ENCODE data around the gene ADAD2. TPM values are rescaled to one million over a fixed set of nuclear protein-coding genes. Genes with fewer than 3 reads are reported as not detected.

The ADAD2 gene
- total RNA-seq, 1 donor from 2014 or later, result not detected

DNA sequence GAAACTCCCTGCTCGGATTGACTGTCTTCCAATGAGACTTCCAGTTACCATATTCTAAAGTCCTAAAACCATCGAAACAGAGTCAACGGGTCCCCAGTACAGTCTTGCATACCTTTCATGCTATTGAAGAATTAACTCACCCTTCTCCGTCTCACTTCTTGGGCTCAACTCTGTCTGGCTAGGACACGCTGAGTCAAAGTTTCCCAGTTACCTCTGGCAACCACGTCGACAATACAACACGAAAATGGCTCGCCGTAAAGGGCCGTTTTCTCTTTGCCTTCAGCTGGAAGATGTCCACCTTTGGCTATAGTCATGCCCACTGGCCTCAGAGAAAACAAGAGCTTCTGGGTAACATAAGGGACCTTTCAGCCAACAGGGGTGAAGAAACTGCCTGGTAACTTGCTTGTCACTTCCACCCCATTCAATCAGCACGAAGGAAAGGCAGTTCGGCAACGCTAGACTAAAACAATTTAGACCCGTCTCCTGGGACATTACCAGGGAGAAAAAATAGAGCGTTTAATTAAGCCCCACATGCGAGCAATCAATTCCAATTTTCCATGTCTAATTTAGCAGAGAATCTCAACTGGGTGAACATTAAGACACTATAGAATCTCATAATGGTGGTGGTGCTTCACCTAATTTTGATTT, 27.3 kb downstream of the ADAD2 start:
- no peak overlapping the region for H3K4me2 ChIP-seq (ENCODE audit: low read length)
- H3K27ac Mint-ChIP-seq (ENCODE audit: unreplicated experiment), result peak overlapping the region; percentile 18

DNA sequence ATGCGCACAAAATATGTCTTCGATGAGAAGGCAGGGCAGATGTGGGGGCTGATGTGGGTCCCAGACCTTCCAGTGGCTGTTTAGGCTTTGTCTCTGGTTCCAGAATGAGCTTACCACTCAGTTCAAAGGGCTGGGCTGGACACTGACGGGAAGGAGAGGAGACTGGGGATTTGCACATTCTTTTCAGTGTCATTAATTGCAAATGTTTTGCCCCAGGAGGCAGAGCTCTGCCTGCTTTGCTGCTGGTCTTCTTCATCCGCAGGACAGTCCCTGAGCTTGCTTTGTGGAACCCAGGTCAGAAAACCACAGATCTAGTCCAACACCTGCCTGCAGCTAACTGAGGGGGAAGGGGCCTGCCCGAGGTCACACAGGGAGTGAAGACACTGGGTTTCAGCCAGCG, 28.0 kb downstream of the ADAD2 start:
- Histone ChIP-seq H3K36me3 (ENCODE audit: insufficient read depth, low read length) (no peaks in the 10 kb centered on the region), H4K20me1 (ENCODE audit: insufficient read depth, low read length) (no peaks in the 10 kb centered on the region), H2AFZ (ENCODE audit: low read depth, low read length) (no peak overlapping the region), H3K27ac (ENCODE audit: low read depth, low read length) (no peak overlapping the region), H3K79me2 (ENCODE audit: insufficient read depth, low read length) (no peaks in the 10 kb centered on the region), H3K9me3 (ENCODE audit: insufficient read depth, low read depth, low read length) (peaks cover 4% of the 10 kb centered on the region), H3K4me1 (ENCODE audit: insufficient read depth, low read length) (peaks cover 13% of the 10 kb centered on the region), H3K4me2 (ENCODE audit: low read length) (no peak overlapping the region), H3K27me3 (ENCODE audit: insufficient read depth, low read length) (peaks cover 5% of the 10 kb centered on the region), H3K4me3 (ENCODE audit: insufficient read depth, low read depth, low read length) (no peak overlapping the region), H3K9ac (ENCODE audit: low read length) (no peak overlapping the region)
- DNase-seq (ENCODE audit: low read depth), result no peak
- Mint-ChIP-seq H3K27me3 (ENCODE audit: low read depth, unreplicated experiment) (peaks cover 9% of the 10 kb centered on the region), H3K4me1 (ENCODE audit: low read depth, unreplicated experiment) (peaks cover 15% of the 10 kb centered on the region), H3K9me3 (ENCODE audit: unreplicated experiment) (no peaks in the 10 kb centered on the region), H3K4me3 (ENCODE audit: unreplicated experiment) (no peak overlapping the region), H3K27ac (ENCODE audit: unreplicated experiment) (no peak overlapping the region), H3K36me3 (ENCODE audit: low read depth, unreplicated experiment) (no peaks in the 10 kb centered on the region)
- TF ChIP-seq, protein P1, sequence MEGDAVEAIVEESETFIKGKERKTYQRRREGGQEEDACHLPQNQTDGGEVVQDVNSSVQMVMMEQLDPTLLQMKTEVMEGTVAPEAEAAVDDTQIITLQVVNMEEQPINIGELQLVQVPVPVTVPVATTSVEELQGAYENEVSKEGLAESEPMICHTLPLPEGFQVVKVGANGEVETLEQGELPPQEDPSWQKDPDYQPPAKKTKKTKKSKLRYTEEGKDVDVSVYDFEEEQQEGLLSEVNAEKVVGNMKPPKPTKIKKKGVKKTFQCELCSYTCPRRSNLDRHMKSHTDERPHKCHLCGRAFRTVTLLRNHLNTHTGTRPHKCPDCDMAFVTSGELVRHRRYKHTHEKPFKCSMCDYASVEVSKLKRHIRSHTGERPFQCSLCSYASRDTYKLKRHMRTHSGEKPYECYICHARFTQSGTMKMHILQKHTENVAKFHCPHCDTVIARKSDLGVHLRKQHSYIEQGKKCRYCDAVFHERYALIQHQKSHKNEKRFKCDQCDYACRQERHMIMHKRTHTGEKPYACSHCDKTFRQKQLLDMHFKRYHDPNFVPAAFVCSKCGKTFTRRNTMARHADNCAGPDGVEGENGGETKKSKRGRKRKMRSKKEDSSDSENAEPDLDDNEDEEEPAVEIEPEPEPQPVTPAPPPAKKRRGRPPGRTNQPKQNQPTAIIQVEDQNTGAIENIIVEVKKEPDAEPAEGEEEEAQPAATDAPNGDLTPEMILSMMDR (IDR thresholded peaks at IDR 0.05; ENCODE audit: insufficient read depth, low read depth, low read length), result no peak
- TF ChIP-seq EZH2 (IDR thresholded peaks at IDR 0.05; ENCODE audit: insufficient read depth, low read length), result no peak
- no peak for FAIRE-seq

More for the DNA sequence above, 27.3 kb downstream of the ADAD2 start:
- Histone ChIP-seq H3K79me2 (ENCODE audit: insufficient read depth, low read length) (no peaks in the 10 kb centered on the region), H3K9me3 (ENCODE audit: insufficient read depth, low read depth, low read length) (peaks cover 4% of the 10 kb centered on the region), H3K9ac (ENCODE audit: low read length) (no peak overlapping the region), H3K4me3 (ENCODE audit: insufficient read depth, low read depth, low read length) (no peak overlapping the region), H3K4me1 (ENCODE audit: insufficient read depth, low read length) (peaks cover 9% of the 10 kb centered on the region), H3K36me3 (ENCODE audit: insufficient read depth, low read length) (no peaks in the 10 kb centered on the region), H3K27me3 (ENCODE audit: insufficient read depth, low read length) (peaks cover 5% of the 10 kb centered on the region), H2AFZ (ENCODE audit: low read depth, low read length) (no peak overlapping the region), H3K27ac (ENCODE audit: low read depth, low read length) (no peak overlapping the region), H4K20me1 (ENCODE audit: insufficient read depth, low read length) (no peaks in the 10 kb centered on the region)
- DNase-seq (ENCODE audit: low read depth), result peak; percentile 25
- Mint-ChIP-seq H3K4me1 (ENCODE audit: low read depth, unreplicated experiment) (peaks cover 15% of the 10 kb centered on the region), H3K36me3 (ENCODE audit: low read depth, unreplicated experiment) (no peaks in the 10 kb centered on the region), H3K4me3 (ENCODE audit: unreplicated experiment) (peak overlapping the region; percentile 41), H3K9me3 (ENCODE audit: unreplicated experiment) (no peaks in the 10 kb centered on the region), H3K27me3 (ENCODE audit: low read depth, unreplicated experiment) (peaks cover 9% of the 10 kb centered on the region)
- TF ChIP-seq, protein P1 (IDR thresholded peaks at IDR 0.05; ENCODE audit: insufficient read depth, low read depth, low read length), result no peak
- TF ChIP-seq EZH2 (IDR thresholded peaks at IDR 0.05; ENCODE audit: insufficient read depth, low read length), result no peak
- no peak for FAIRE-seq

- Mint-ChIP-seq H3K27ac (ENCODE audit: unreplicated experiment) (no peak overlapping the region), H3K9me3 (ENCODE audit: unreplicated experiment) (no peaks in the 10 kb centered on the region), H3K4me1 (ENCODE audit: low read depth, unreplicated experiment) (peaks cover 18% of the 10 kb centered on the region), H3K4me3 (ENCODE audit: unreplicated experiment) (no peak overlapping the region), H3K27me3 (ENCODE audit: low read depth, unreplicated experiment) (peaks cover 6% of the 10 kb centered on the region), H3K36me3 (ENCODE audit: low read depth, unreplicated experiment) (no peaks in the 10 kb centered on the region)
- H3K27me3 ChIP-seq (ENCODE audit: insufficient read depth, low read length), result peaks cover 5% of the 10 kb centered on the region
- peaks cover 13% of the 10 kb centered on the region for H3K4me1 ChIP-seq (ENCODE audit: insufficient read depth, low read length)
- FAIRE-seq (no peak), DNase-seq (ENCODE audit: low read depth) (peak; percentile 52)
- no peak overlapping the region for H3K27ac ChIP-seq (ENCODE audit: low read depth, low read length)
- no peaks in the 10 kb centered on the region for H4K20me1 ChIP-seq (ENCODE audit: insufficient read depth, low read length)
- H3K4me2 ChIP-seq (ENCODE audit: low read length), result no peak overlapping the region
- H3K9ac ChIP-seq (ENCODE audit: low read length), result no peak overlapping the region
- TF ChIP-seq EZH2 (IDR thresholded peaks at IDR 0.05; ENCODE audit: insufficient read depth, low read length), result no peak
- TF ChIP-seq, protein P1 (IDR thresholded peaks at IDR 0.05; ENCODE audit: insufficient read depth, low read depth, low read length), result no peak
- H2AFZ ChIP-seq (ENCODE audit: low read depth, low read length), result no peak overlapping the region
- no peaks in the 10 kb centered on the region for H3K36me3 ChIP-seq (ENCODE audit: insufficient read depth, low read length)
- H3K4me3 ChIP-seq (ENCODE audit: insufficient read depth, low read depth, low read length), result no peak overlapping the region
- H3K9me3 ChIP-seq (ENCODE audit: insufficient read depth, low read depth, low read length), result peaks cover 4% of the 10 kb centered on the region
- no peaks in the 10 kb centered on the region for H3K79me2 ChIP-seq (ENCODE audit: insufficient read depth, low read length)
These were observed 29.9 kb downstream of the ADAD2 start for GRCh38 chr16:84220851-84221250.

Data from astrocyte (in vitro differentiated cells and primary cell).